ENCODE results near the gene CNTNAP2. TPM values are rescaled to one million over a fixed set of nuclear protein-coding genes. Genes with fewer than 3 reads are reported as not detected.

CNTNAP2 gene
- total RNA-seq, 1 donor, result under 0.01 TPM

DNA sequence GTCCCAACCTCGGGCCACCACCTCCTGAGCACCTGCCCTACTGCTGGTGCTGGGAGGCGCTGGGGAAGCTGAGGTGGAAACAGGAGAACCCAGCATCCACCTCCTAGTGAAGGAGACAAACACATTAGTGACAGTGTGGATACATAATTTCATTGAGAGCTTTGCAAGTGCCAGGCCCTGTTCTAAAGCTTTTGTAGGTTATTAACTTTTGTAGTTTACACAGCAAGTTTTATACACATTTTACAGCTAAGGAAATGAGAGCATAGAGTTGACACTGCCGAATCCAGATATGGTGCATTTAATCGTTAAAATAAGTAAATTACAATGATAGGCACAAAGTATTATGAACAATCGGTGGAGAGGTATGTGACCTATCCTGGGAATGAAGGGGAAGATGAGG is 2007.9 kb downstream of the CNTNAP2 start:
- DNase-seq (ENCODE audit: low read depth), result no peak
- no peak overlapping the region for H3K4me3 ChIP-seq (ENCODE audit: low read depth, low read length)
- TF ChIP-seq, protein P1, sequence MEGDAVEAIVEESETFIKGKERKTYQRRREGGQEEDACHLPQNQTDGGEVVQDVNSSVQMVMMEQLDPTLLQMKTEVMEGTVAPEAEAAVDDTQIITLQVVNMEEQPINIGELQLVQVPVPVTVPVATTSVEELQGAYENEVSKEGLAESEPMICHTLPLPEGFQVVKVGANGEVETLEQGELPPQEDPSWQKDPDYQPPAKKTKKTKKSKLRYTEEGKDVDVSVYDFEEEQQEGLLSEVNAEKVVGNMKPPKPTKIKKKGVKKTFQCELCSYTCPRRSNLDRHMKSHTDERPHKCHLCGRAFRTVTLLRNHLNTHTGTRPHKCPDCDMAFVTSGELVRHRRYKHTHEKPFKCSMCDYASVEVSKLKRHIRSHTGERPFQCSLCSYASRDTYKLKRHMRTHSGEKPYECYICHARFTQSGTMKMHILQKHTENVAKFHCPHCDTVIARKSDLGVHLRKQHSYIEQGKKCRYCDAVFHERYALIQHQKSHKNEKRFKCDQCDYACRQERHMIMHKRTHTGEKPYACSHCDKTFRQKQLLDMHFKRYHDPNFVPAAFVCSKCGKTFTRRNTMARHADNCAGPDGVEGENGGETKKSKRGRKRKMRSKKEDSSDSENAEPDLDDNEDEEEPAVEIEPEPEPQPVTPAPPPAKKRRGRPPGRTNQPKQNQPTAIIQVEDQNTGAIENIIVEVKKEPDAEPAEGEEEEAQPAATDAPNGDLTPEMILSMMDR (IDR thresholded peaks at IDR 0.05; ENCODE audit: insufficient read depth, low read length), result no peak

DNA sequence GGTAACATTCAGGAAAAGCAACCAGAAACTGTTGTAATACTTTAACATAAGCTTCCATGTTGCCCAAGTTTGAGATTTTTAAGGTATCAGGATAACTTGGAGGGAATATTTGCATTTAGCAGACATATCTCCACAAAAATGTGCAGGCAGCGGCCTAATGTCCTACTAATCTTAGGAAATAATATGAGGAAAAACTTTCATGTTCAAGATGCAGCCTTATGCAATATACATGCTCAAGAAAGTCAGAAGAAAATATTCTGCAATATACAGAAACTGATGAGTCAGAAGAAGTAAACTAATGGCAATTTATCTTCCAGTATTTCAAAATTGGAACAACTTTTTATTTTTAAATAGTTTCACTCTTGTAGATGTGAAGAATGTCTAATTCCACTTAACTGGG is 2010.8 kb downstream of the CNTNAP2 start:
- H3K4me3 ChIP-seq (ENCODE audit: low read depth, low read length), result no peak overlapping the region
- DNase-seq (ENCODE audit: low read depth), result no peak
- TF ChIP-seq, protein P1 (IDR thresholded peaks at IDR 0.05; ENCODE audit: insufficient read depth, low read length), result no peak

DNA sequence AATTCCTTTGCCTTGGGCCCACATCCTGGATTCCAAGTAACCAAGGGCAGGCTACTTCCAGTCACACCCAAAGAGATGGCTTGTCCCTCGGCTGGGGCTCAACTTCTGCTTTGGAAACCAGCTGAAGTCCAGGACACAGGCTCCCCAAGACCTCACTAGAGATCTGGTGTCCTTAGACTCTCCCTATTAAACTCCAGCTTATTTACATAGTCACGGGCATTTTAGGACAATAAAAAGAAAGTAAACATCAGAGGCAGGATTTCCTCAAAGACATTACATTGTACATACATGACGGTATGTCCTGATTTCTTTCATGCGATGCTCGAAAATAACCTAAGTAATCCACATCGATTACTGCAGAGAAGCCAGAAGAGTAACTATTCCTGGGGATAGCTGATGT is 2012.4 kb downstream of the CNTNAP2 start:
- TF ChIP-seq, protein P1 (IDR thresholded peaks at IDR 0.05; ENCODE audit: insufficient read depth, low read length), result no peak
- H3K4me3 ChIP-seq (ENCODE audit: low read depth, low read length), result no peak overlapping the region
- no peak for DNase-seq (ENCODE audit: low read depth)

DNA sequence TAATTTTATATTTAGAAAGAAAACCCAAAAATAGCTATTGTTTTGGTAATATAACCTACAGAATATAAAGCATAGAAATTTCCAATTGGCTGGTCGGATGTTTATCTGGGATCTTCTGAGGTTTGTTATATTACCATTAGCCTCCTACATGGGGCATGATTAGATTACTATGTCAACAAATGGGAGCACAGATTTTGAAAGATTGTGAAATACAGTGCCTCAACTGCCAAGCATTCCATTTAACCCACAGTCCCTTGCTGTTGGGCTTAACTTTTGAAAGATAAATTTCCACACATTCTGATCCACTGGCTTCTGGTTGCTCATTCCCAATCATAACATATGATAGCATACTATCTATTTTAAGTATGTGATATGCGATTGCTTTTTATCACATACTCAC is 2018.5 kb downstream of the CNTNAP2 start:
- no peak overlapping the region for H3K4me3 ChIP-seq (ENCODE audit: low read depth, low read length)
- DNase-seq (ENCODE audit: low read depth), result no peak
- TF ChIP-seq, protein P1 (IDR thresholded peaks at IDR 0.05; ENCODE audit: insufficient read depth, low read length), result no peak

DNA sequence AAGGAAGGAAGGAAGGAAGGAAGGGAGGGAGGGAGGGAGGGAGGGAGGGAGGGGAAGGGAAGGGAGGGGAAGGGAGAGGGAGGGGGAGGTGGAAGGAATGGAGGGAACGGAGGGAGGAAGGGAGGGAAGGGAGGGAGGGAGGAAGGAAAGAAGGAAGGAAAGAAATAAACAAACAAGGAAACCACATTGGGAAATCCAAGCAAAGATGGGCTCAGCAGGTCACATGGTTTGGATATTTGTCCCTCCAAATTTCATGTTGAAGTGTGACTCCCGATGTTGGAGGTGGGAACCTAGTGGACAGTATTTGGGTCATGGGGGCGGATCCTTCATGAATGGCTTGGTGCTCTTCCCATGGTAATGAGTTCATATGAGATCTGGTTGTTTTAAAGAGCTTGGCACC is 2019.4 kb downstream of the CNTNAP2 start:
- TF ChIP-seq, protein P1 (IDR thresholded peaks at IDR 0.05; ENCODE audit: insufficient read depth, low read length), result no peak
- no peak for DNase-seq (ENCODE audit: low read depth)
- no peak overlapping the region for H3K4me3 ChIP-seq (ENCODE audit: low read depth, low read length)

DNA sequence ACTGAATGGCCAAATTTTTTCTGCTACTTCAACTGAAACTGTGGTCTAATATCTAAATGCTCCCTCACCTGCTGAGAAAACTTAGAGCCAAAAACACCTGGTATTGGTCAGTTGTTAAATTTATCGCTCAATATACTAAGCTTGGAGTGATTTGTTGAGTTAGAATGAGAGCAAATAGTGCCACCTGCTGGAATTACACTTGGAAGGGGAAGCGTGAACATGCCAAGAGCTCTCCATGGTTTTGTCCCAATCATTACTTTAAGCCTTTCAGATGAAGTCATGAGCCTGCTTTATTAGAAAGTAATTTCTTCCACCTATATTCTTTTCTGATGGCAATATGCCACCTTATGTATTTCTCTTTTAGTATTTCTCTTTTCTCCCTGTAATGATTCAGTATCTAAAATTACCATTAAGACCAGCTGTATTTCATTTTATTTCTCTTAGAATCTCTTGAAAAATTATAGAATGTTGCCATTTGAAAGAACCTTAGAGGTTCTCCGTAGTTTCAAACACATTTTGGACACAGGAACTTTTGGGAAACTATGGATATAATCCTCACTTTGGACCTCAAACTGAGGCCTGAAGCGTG is 2026.2 kb downstream of the CNTNAP2 start:
- peak; percentile 19 for DNase-seq (ENCODE audit: low read depth)
- H3K4me3 ChIP-seq (ENCODE audit: low read depth, low read length), result no peak overlapping the region
- TF ChIP-seq, protein P1 (IDR thresholded peaks at IDR 0.05; ENCODE audit: insufficient read depth, low read length), result peak; percentile 12

DNA sequence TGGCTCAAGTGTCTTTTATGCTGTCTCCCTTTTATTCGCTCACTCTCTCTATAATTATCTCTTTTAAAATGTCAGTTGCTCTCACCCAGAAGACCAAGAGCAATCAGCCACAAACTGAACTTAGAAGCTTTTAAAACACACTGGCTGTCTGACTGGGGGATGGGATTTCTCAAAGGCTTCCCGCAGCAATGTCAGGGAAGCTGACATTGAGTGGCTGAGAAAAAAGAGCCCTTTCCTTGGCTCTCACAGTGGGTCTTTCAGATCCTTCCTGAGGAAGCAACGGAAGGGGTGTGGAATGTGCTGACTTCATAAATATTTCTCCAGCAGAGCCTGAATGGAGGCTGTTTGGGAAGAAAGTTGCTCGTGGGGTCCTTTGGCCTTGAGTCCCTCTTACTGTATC is 2028.2 kb downstream of the CNTNAP2 start:
- no peak for DNase-seq (ENCODE audit: low read depth)
- TF ChIP-seq, protein P1 (IDR thresholded peaks at IDR 0.05; ENCODE audit: insufficient read depth, low read length), result no peak
- H3K4me3 ChIP-seq (ENCODE audit: low read depth, low read length), result no peak overlapping the region

Measured in fibroblast of the aortic adventitia (primary cell).